RWPE2 (cell line): ENCODE data around the gene PTPRN2.
"Not testable (repeated sequence)": the region's sequence is repeated elsewhere in the genome, so short reads cannot be mapped to it uniquely, and the experiment has no call there.

Experiments
- ATAC-seq: fragments of 200-7000 bp; cut with Tn5 transposase; 3 replicates; pipeline ENCODE4 v1.9.1; 2021; ENCODE audit warnings: low read depth
- DNase-seq: peaks from one replicate; pipeline ENCODE4 v3.0.0-alpha.2; 2020; ENCODE audit warnings: low spot score
- H3K27ac ChIP-seq: fragments of 450-650 bp; 2 replicates; pipeline ENCODE4 v1.5.1; 2017; ENCODE audit warnings: mild to moderate bottlenecking; ENCODE audit not compliant: poor library complexity, severe bottlenecking
- H3K27me3 ChIP-seq: fragments of 250-450 bp; sonication (Bioruptor Pico); 2 replicates; pipeline ENCODE4 v1.5.1; 2021; ENCODE audit warnings: mild to moderate bottlenecking, moderate library complexity; ENCODE audit not compliant: insufficient read depth, poor library complexity, severe bottlenecking
- H3K36me3 ChIP-seq: fragments of 250-450 bp; sonication (Bioruptor Pico); 2 replicates; pipeline ENCODE4 v1.5.1; 2020; ENCODE audit warnings: low read depth, mild to moderate bottlenecking, moderate library complexity
- H3K4me1 ChIP-seq: fragments of 250-450 bp; sonication (Bioruptor Pico); 2 replicates; pipeline ENCODE4 v1.5.1; 2021; ENCODE audit warnings: mild to moderate bottlenecking, moderate library complexity; ENCODE audit not compliant: insufficient read depth, poor library complexity, severe bottlenecking
- H3K4me3 ChIP-seq: fragments of 250-450 bp; sonication (Bioruptor Pico); 2 replicates; pipeline ENCODE4 v1.5.1; 2021; ENCODE audit warnings: mild to moderate bottlenecking, moderate library complexity; ENCODE audit not compliant: severe bottlenecking
- H3K9me3 ChIP-seq: fragments of 250-450 bp; sonication (Bioruptor Pico); 2 replicates; pipeline ENCODE4 v1.5.1; 2021; ENCODE audit warnings: mild to moderate bottlenecking, moderate library complexity; ENCODE audit not compliant: severe bottlenecking
- CTCF ChIP-seq: fragments of 450-650 bp; IDR thresholded peaks from one replicate; pipeline ENCODE4 v1.5.1; 2017; ENCODE audit warnings: mild to moderate bottlenecking, moderate library complexity; ENCODE audit not compliant: poor library complexity, severe bottlenecking

The PTPRN2 gene

GRCh38 chr7:157904211-157904865 lies 683.3 kb downstream of the PTPRN2 start:
- ATAC-seq, result no peak
- no peak overlapping the region for H3K27ac ChIP-seq
- no peak overlapping the region for H3K4me3 ChIP-seq
- H3K36me3 ChIP-seq, result no peaks in the 10 kb centered on the region
- H3K27me3 ChIP-seq, result no peaks in the 10 kb centered on the region
- no peak for TF ChIP-seq CTCF
- no peak for DNase-seq
- H3K9me3 ChIP-seq, result no peaks in the 10 kb centered on the region
- no peaks in the 10 kb centered on the region for H3K4me1 ChIP-seq

- no peaks in the 10 kb centered on the region for H3K4me1 ChIP-seq
- no peak overlapping the region for H3K4me3 ChIP-seq
- peaks cover 2% of the 10 kb centered on the region for H3K9me3 ChIP-seq
- no peaks in the 10 kb centered on the region for H3K27me3 ChIP-seq
- ATAC-seq (no peak), DNase-seq (no peak)
- no peak for TF ChIP-seq CTCF
- no peaks in the 10 kb centered on the region for H3K36me3 ChIP-seq
- H3K27ac ChIP-seq, result no peak overlapping the region
These were observed 683.9 kb downstream of the PTPRN2 start for GRCh38 chr7:157903710-157904109.

GRCh38 chr7:157903296-157903695 lies 684.3 kb downstream of the PTPRN2 start:
- DNase-seq (no peak), ATAC-seq (no peak)
- no peaks in the 10 kb centered on the region for H3K4me1 ChIP-seq
- H3K27ac ChIP-seq, result no peak overlapping the region
- H3K36me3 ChIP-seq, result no peaks in the 10 kb centered on the region
- H3K27me3 ChIP-seq, result no peaks in the 10 kb centered on the region
- no peak overlapping the region for H3K4me3 ChIP-seq
- TF ChIP-seq CTCF, result no peak
- peaks cover 2% of the 10 kb centered on the region for H3K9me3 ChIP-seq

- H3K27ac ChIP-seq, H3K27me3 ChIP-seq, DNase-seq, H3K4me3 ChIP-seq, H3K9me3 ChIP-seq, H3K36me3 ChIP-seq, ATAC-seq, H3K4me1 ChIP-seq: not testable (repeated sequence)
These were observed 685.6 kb downstream of the PTPRN2 start for GRCh38 chr7:157901816-157902610.

GRCh38 chr7:157901166-157901565 lies 686.5 kb downstream of the PTPRN2 start:
- Histone ChIP-seq H3K36me3 (no peaks in the 10 kb centered on the region), H3K27me3 (no peaks in the 10 kb centered on the region), H3K4me3 (no peak overlapping the region), H3K9me3 (peaks cover 2% of the 10 kb centered on the region), H3K4me1 (no peaks in the 10 kb centered on the region), H3K27ac (no peak overlapping the region)
- no peak for DNase-seq
- TF ChIP-seq CTCF, result no peak
- no peak for ATAC-seq
